NCI-H1105 (cell line): ENCODE data around the gene MRNIP.
"Not testable (repeated sequence)": the region's sequence is repeated elsewhere in the genome, so short reads cannot be mapped to it uniquely, and the experiment has no call there.

Source experiments
- DNase-seq: peaks from one replicate; lab custom pipeline; 2025; lab: John Stamatoyannopoulos, UW

The MRNIP gene

DNA sequence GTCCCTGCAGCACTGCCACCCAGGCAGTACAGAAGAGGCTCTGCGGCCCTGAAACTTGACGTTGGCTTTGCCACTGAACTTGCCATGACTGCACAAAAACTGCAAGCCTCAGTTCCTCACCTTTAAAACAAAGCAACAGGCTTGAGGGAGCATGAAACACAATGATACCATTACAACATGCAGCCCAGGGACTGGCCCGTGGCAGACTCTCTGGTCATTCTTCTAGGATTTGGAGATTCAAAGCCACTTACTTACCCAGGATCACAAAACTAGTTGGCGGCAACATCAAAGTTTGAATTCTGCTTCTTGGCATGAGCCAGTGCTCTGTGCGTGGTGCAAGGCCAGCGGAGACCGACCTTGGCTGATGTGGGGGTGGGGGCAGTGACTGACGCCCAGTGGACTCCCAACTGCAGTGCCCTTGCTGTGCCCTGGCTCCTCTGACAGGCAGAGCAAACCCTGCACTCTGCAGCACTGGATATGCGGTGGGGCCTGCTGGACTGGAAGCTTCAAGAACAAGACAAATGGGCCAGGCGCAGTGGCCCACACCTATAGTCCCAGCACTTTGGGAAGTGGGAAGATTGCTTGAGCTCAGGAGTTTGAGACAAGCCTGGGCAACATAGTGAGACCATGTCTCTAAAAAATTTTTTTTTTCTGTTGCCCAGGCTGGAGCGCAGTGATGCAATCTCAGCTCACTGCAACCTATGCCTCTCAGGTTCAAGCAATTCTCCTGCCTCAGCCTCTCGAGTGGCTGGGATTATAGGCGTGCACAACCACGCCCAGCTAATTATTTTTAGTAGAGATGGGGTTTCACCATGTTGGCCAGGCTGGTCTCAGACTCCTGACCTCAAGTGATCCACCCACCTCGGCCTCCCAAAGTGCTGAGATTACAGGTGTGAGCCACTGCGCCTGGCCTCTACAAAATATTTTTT, 19.0 kb downstream of the MRNIP start:
- DNase-seq: no peak

GRCh38 chr5:179837076-179838011, 21.3 kb downstream of the MRNIP start:
- no peak for DNase-seq

GRCh38 chr5:179836225-179837019, 22.2 kb downstream of the MRNIP start:
- DNase-seq: no peak

GRCh38 chr5:179834871-179835270, 23.7 kb downstream of the MRNIP start:
- not testable (repeated sequence) for DNase-seq

DNA sequence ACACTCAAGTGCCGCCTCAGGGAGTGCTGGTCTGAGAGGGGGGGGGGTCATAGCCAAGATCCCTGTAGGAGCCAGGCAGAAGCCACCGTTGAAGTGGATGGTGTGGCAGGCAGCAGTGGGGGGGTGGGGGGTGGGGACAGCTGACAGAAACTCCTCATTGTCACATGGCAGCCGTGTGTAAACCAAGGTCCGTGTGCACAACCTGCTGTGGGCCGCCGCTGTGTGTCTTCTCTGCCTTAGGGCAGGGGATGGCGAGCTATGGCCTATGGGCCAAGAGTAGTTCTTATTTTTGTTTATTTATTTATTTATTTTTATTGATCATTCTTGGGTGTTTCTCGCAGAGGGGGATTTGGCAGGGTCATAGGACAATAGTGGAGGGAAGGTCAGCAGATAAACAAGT, 24.5 kb downstream of the MRNIP start:
- no peak for DNase-seq

DNA sequence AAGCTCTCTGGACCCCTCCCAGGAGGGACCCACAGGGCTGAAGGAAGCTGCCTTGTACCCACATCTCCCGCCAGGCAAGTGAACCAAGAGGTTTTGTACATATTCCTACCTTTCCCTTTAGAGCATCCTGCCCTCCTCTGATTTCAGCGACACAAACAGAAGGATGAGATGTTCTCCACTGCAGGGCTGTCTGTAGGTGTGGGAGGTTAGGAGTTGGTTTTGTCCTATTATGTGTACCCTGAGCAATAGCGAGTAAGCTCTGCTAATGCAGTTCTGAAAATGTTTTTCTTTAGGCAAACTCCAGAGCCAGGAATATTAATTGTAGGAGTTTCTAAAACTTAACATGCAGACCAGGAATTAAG, 24.9 kb downstream of the MRNIP start:
- no peak for DNase-seq

GRCh38 chr5:179833056-179833708, 25.4 kb downstream of the MRNIP start:
- no peak for DNase-seq

DNA sequence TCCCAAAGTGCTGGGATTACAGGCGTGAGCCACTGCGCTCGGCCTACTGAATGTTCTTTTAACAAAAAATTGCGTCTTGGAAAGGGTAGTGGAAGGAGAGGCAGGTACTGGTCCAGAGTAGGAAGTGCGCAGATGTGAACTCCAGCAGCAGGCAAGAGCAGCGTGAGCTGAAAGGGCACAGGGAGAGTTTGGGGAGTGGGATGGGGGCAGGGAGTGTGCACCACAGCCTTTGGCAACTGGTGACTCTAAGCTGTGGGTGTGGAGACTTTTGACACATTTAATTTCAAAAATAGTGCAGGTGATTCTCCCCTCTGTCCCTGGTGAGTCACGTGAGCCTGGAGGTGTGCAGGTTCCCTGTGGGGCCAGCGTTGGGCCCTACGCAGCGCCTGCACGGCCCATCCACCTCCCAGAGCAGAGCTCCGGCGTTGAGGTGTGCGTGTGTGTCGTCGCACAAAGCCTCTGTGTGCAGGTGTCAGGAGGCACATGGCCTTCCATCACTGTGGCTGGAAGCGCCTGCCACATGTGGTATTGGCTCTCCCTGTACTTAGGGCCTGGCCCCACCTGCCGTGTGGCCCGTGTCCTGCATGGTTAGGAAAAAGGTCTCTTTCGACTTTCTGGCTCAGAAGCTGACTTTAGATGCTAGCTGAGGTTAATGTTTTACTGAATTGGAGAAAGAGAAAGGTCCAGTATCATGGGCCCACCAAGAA, 26.4 kb downstream of the MRNIP start:
- no peak for DNase-seq

- no peak for DNase-seq
Observed at GRCh38 chr5:179830818-179831468, 27.7 kb downstream of the MRNIP start.

DNA sequence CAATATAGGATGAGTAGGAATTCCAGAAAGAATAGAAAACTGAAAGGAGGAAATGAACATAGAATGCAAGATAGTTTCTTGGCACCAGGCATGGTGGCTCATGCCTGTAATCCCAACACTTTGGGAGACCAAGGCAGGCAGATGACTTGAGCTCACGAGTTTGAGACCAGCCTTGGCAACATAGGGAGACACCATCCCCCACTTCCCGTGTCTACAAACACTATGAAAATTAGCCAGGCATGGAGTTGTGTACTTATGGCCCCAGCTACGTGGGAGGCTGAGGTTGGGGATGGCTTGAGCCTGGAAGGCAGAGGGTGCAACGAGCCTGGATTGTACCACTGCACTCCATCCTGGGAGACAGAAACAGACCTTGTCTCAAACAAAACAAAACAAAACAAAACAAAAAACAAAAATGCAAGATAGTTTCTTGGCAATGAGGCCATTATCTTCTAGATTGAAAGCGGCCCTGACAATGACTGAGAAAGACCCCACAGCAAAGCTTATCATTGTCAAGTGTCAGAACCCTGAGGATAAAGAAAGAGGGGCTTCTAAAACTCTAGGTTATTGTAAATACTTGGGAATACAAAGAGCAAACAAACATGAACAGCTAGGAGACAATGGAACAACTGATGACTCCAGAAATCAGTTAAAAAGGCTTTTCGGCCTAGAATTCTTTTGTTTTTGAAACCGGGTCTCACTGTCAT, 28.7 kb downstream of the MRNIP start:
- DNase-seq: no peak

DNA sequence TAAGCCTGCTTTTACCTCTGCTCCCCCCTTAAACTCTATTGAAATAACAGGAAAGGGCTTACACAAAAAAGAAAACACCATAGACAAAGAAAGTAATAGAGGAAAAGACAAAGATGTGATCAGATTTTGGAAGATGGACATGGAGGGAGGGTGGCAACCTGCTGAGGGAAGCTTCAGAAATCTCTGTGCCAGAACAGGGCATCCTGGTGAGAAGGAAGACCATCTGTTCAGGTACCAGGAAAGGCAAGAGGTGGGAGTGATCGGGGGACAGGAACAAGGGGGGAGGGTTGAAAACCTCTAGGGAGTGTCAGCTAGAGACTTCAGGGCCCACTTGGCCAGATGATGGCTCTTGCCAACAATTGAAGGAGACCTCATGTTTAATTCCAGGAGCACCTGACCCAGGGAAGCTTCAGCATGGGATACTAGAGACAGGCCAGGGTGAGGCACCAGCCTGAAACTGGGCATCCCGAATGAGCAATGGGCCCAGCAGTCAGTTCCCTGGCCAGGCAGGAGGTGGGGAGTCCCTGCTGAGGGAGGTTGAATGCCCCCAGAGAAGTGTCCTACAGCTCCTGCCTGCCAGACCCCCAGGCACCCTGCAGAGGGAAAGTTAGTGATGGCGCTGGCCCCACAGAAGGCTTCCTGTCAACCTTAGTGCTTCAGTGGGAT, 29.7 kb downstream of the MRNIP start:
- no peak for DNase-seq

- no peak for DNase-seq
Observed at GRCh38 chr5:179827680-179828079, 30.9 kb downstream of the MRNIP start.

DNA sequence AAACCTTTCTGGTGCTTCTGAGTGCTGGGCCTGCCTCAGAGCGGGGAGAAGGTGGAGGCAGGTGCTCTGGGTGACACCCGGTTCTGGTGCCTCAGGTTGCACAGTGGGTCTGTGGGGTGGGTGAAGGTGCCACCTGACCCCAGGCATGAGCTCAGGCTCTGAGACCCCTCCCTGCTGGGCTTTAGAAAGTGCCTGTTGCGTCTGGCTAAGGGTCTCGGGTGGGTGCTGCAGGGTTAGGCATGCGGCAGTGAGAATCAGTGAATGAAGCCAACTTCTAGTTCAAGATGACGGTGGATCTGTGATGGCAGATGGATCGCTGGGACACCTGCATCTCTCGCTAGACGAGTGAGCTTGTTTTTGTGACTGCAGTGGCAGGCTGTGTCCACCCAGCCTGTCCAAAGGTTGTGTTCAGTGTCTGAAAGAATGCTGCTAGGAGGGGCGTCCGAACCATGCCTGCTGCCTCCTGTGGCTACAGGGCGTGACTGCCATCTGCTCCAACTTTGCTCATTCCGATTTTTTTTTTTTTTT, 32.9 kb downstream of the MRNIP start:
- DNase-seq: no peak

- no peak for DNase-seq
Observed at GRCh38 chr5:179824745-179825112, 33.9 kb downstream of the MRNIP start.

- DNase-seq: no peak
Observed at GRCh38 chr5:179823937-179824744, 34.5 kb downstream of the MRNIP start.

- no peak for DNase-seq
Observed at GRCh38 chr5:179822444-179822990, 36.1 kb downstream of the MRNIP start.

- DNase-seq: no peak
Observed at GRCh38 chr5:179822059-179822432, 36.6 kb downstream of the MRNIP start.
